ENCODE results near the gene NCEH1. TPM values are rescaled to one million over a fixed set of nuclear protein-coding genes. Genes with fewer than 3 reads are reported as not detected.

The NCEH1 gene
- total and polyA plus RNA-seq, 2 of the 13 experiments (the other 11 are each of a cell fraction or from before 2014, with no cell fraction given) = 12.9 to 21.4 TPM

DNA sequence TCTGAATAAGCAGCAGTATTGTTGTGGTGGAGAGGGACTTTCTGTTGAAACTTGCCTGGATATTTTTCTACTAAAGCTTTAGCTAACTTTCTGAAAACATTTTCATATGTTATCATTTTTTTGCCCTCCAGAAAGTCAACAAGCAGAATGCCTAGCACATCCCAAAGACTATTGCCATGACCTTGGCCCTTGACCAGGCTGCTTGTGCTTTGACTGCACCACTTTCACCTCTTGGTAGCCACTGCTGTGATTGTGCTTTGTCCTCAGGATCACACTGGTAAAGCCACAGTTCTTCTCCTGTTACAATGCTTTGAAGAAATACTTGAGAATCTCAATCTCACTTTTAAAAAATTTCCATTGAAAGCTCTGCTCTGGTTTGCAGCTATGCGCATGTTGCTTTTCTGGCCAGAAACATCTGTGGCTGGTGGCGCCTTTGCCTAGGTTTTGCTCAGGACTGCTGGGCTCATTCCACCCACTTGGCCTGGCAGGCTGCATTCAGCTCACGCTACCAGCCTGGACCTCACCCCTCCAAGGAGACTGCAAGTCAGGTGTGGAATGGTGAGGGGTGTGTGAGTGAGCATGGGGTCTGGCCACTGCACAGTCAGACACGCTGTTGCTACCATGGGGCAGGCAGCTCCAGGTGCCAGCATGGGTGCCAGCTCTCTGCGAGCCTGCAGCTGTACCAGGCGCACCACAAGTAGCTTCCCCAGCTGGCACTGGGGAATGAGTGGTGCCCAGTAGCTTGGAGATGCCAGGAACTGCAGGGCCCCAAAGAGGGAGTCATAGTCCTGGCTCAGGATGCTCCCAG is 97.8 kb downstream of the NCEH1 start (continued):
- TF ChIP-seq RFX5 (IDR thresholded peaks at IDR 0.05; ENCODE audit: low read depth, low read length) = no peak
- TF ChIP-seq, protein P1, sequence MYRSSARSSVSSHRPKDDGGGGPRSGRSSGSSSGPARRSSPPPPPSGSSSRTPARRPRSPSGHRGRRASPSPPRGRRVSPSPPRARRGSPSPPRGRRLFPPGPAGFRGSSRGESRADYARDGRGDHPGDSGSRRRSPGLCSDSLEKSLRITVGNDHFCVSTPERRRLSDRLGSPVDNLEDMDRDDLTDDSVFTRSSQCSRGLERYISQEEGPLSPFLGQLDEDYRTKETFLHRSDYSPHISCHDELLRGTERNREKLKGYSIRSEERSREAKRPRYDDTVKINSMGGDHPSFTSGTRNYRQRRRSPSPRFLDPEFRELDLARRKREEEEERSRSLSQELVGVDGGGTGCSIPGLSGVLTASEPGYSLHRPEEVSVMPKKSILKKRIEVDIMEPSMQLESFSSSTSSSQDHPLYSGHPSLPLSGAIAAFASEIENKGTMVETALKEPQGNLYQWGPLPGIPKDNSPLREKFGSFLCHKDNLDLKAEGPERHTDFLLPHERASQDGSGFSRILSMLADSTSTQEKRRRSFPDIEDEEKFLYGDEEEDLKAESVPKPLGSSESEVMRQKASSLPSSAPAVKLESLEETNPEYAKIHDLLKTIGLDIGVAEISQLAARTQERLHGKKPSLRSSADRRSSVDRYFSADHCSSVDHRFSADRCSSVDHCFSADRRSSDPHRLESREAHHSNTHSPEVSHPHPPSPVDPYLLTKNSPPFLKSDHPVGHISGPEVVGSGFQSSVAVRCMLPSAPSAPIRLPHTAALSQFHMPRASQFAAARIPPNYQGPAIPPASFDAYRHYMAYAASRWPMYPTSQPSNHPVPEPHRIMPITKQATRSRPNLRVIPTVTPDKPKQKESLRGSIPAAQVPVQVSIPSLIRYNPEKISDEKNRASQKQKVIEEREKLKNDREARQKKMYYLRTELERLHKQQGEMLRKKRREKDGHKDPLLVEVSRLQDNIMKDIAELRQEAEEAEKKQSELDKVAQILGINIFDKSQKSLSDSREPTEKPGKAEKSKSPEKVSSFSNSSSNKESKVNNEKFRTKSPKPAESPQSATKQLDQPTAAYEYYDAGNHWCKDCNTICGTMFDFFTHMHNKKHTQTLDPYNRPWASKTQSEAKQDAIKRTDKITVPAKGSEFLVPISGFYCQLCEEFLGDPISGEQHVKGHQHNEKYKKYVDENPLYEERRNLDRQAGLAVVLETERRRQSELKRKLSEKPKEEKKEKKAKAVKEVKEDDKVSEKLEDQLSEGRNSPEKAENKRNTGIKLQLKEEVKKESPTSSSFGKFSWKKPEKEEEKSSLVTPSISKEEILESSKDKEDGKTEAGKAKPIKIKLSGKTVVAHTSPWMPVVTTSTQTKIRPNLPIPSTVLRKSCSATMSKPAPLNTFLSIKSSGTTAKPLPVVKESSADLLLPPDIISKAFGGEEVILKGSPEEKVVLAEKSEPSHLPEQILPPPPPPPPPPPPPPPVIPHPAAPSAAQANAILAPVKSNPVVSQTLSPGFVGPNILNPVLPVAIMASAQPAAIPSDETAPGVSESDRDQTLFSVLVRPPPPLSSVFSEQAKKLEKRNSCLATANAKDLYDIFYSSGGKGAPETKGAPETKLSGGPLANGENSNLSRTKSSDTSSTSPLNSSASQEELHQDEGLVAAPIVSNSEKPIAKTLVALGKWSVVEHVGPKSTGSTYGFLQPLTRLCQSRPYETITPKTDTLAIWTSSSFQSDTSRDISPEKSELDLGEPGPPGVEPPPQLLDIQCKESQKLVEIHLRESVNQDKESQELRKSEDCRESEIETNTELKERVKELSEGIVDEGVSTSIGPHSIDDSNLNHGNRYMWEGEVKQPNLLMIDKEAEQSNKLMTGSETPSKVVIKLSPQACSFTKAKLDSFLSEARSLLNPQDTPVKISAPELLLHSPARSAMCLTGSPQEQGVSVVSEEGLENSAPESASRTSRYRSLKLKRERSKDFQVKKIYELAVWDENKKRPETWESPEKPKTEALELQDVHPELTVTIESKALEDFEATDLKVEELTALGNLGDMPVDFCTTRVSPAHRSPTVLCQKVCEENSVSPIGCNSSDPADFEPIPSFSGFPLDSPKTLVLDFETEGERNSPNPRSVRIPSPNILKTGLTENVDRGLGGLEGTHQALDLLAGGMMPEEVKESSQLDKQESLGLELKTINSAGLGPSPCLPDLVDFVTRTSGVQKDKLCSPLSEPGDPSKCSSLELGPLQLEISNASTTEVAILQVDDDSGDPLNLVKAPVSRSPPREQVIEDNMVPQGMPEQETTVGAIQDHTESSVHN (CRISPR knock-in tag; IDR thresholded peaks at IDR 0.05) = no peak; the same call in 1 of the 2 replicates
- TF ChIP-seq ZNF772 (CRISPR knock-in tag; IDR thresholded peaks at IDR 0.05) = no peak
- TF ChIP-seq ZMYM4 (CRISPR knock-in tag; IDR thresholded peaks at IDR 0.05) = peak; percentile 70
- no peak for TF ChIP-seq ZMAT3 (CRISPR knock-in tag; conservative IDR thresholded peaks at IDR 0.05)
- 0 out of 2 replicates have a peak, but pooled peaks have one; percentile 18 for TF ChIP-seq MIER2 (CRISPR knock-in tag; IDR thresholded peaks at IDR 0.05)
- TF ChIP-seq CREM (IDR thresholded peaks at IDR 0.05) = peak; percentile 31; the same call in 1 of the 2 replicates
- no peak for TF ChIP-seq CREM (CRISPR knock-in tag; IDR thresholded peaks at IDR 0.05)
- TF ChIP-seq, protein P2, sequence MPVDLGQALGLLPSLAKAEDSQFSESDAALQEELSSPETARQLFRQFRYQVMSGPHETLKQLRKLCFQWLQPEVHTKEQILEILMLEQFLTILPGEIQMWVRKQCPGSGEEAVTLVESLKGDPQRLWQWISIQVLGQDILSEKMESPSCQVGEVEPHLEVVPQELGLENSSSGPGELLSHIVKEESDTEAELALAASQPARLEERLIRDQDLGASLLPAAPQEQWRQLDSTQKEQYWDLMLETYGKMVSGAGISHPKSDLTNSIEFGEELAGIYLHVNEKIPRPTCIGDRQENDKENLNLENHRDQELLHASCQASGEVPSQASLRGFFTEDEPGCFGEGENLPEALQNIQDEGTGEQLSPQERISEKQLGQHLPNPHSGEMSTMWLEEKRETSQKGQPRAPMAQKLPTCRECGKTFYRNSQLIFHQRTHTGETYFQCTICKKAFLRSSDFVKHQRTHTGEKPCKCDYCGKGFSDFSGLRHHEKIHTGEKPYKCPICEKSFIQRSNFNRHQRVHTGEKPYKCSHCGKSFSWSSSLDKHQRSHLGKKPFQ (CRISPR knock-in tag; IDR thresholded peaks at IDR 0.05; ENCODE audit: insufficient replicate concordance) = no peak
- TF ChIP-seq ZNF17 (CRISPR knock-in tag; IDR thresholded peaks at IDR 0.05) = no peak
- no peak for TF ChIP-seq BRCA1 (CRISPR knock-in tag; IDR thresholded peaks at IDR 0.05)
- TF ChIP-seq JUNB (CRISPR knock-in tag; IDR thresholded peaks at IDR 0.05; ENCODE audit: borderline replicate concordance) = no peak
- TF ChIP-seq, protein P3, sequence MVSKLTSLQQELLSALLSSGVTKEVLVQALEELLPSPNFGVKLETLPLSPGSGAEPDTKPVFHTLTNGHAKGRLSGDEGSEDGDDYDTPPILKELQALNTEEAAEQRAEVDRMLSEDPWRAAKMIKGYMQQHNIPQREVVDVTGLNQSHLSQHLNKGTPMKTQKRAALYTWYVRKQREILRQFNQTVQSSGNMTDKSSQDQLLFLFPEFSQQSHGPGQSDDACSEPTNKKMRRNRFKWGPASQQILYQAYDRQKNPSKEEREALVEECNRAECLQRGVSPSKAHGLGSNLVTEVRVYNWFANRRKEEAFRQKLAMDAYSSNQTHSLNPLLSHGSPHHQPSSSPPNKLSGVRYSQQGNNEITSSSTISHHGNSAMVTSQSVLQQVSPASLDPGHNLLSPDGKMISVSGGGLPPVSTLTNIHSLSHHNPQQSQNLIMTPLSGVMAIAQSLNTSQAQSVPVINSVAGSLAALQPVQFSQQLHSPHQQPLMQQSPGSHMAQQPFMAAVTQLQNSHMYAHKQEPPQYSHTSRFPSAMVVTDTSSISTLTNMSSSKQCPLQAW (CRISPR knock-in tag; IDR thresholded peaks at IDR 0.05) = no peak
- TF ChIP-seq REPIN1 (CRISPR knock-in tag; IDR thresholded peaks at IDR 0.05; ENCODE audit: borderline replicate concordance, low read depth) = 0 out of 2 replicates have a peak, but pooled peaks have one; percentile 60
- no peak for TF ChIP-seq NRL (CRISPR knock-in tag; IDR thresholded peaks at IDR 0.05; ENCODE audit: borderline replicate concordance)
- TF ChIP-seq, protein P4, sequence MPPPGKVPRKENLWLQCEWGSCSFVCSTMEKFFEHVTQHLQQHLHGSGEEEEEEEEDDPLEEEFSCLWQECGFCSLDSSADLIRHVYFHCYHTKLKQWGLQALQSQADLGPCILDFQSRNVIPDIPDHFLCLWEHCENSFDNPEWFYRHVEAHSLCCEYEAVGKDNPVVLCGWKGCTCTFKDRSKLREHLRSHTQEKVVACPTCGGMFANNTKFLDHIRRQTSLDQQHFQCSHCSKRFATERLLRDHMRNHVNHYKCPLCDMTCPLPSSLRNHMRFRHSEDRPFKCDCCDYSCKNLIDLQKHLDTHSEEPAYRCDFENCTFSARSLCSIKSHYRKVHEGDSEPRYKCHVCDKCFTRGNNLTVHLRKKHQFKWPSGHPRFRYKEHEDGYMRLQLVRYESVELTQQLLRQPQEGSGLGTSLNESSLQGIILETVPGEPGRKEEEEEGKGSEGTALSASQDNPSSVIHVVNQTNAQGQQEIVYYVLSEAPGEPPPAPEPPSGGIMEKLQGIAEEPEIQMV (CRISPR knock-in tag; IDR thresholded peaks at IDR 0.05; ENCODE audit: low read depth) = no peak
